ENCODE data around the gene VWA7.
"Not testable (repeated sequence)": the region's sequence is repeated elsewhere in the genome, so short reads cannot be mapped to it uniquely, and the experiment has no call there.

VWA7 gene, protein sequence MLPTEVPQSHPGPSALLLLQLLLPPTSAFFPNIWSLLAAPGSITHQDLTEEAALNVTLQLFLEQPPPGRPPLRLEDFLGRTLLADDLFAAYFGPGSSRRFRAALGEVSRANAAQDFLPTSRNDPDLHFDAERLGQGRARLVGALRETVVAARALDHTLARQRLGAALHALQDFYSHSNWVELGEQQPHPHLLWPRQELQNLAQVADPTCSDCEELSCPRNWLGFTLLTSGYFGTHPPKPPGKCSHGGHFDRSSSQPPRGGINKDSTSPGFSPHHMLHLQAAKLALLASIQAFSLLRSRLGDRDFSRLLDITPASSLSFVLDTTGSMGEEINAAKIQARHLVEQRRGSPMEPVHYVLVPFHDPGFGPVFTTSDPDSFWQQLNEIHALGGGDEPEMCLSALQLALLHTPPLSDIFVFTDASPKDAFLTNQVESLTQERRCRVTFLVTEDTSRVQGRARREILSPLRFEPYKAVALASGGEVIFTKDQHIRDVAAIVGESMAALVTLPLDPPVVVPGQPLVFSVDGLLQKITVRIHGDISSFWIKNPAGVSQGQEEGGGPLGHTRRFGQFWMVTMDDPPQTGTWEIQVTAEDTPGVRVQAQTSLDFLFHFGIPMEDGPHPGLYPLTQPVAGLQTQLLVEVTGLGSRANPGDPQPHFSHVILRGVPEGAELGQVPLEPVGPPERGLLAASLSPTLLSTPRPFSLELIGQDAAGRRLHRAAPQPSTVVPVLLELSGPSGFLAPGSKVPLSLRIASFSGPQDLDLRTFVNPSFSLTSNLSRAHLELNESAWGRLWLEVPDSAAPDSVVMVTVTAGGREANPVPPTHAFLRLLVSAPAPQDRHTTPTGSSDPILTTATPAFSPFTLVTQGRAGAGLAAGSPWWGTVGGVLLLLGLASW

DNA sequence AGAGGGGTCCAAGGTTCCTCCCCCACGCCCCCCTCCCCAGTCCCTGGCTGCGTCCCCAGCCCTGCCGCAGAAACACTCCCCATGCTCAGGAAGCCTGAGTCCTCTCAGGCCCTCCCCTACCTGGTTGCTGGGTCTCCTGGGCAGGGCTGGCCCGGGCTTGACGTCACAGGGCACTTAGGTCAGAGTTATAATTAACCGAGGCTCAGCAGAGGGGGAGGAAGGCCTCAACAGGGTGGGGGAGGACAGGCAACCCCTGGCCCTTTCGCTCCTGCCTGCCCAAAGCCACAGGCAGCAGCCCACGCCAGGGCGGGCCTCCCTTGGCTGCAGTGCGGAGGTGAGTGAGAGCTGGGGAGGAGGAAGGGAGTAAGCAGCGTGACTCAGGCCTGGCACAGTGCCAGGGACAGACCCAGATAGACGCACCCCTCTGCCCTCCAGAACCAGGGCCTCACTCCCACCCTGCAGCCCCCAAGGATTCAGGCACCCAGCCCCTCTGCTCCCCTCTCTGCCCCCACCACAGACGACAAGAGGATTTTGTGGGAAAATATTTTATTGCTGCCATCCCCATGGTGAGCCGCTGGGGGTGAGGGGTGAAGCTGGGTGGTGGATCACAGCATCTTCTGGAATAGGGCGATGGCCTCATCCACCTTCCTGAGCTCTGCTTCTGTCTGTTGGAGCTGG is at the start of gene VWA7:
Gene VWA7 (minus strand): TSS at position 340 of the 678 bp plus-strand sequence. CDS start 549 bp downstream, outside the sequence.
- peak; percentile 39 to 56 for DNase-seq (ENCODE audit: extremely low read depth in 1 of 2, low read depth in 1 of 2)

DNA sequence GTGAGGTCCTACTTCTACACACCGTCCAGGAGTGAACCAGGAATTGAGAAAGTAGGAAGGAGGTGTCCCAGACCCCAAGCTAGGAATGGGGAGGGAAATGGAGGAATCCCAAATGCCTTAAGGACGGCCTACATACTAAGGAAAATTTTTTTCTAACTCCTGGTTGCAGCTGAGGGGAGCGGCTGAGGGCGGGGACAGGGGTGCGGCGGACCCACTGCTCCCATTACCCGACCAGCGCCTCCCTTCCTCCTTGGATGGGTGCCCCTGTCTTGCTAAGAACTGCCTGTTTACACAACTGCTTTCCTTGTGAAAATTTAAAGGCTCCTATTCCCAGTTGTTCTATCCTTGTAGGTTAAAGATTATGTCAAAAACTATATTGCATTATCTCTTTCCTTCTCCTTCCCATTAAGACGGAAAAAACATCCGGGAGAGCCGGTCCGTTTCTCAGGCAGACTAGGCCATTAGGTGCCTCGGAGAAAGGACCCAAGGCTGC is 49.7 kb upstream of the VWA7 start:
- DNase-seq (ENCODE audit: extremely low read depth in 1 of 2, low read depth in 1 of 2) = no peak

DNA sequence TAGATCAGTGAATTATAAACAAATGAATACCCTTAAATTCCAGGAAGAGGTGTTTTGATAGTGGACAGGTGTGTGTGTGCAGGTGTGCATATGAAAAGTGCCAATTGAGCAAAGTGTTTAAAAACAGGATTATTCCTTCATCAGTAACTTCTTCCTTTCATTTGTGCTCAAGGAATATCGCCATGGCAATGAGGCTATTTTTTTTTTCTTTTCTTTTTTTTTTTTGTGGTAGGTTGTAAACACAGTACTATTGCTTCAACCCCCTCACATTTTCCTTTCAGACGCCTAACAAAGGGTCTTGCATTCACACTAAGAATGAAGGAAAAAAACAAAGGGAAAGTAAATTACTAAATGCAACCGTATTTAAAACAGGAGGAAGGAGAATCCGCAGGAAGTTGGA is 48.4 kb upstream of the VWA7 start:
- no peak for DNase-seq (ENCODE audit: extremely low read depth in 1 of 2, low read depth in 1 of 2)

DNA sequence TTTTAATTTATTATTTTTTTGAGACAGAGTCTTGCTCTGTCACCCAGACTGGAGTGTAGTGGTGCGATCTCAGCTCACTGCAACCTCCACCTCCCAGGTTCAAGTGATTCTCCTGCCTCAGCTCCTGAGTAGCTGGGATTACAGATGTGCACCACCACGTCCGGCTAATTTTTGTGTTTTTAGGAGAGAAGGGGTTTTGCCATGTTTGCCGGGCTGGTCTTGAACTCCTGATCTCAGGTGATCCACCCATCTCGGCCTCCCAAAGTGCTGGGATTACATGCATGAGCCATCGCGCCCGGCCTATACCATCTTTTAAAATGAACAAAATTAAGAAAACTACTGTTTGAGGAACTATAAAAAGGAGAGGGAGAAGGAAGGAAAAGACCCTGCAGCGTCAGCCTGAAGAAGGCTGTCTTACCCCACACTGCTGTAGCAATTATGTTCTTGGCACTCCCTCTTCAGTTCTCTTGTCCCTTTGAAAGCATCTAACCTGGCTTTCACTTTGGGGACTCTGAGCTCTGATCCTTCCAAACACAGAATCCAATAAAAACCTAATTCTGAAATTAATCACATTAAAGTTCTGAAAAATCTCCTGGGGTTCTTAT is 46.6 kb upstream of the VWA7 start:
- not testable (repeated sequence) for DNase-seq (ENCODE audit: extremely low read depth in 1 of 2, low read depth in 1 of 2)

DNA sequence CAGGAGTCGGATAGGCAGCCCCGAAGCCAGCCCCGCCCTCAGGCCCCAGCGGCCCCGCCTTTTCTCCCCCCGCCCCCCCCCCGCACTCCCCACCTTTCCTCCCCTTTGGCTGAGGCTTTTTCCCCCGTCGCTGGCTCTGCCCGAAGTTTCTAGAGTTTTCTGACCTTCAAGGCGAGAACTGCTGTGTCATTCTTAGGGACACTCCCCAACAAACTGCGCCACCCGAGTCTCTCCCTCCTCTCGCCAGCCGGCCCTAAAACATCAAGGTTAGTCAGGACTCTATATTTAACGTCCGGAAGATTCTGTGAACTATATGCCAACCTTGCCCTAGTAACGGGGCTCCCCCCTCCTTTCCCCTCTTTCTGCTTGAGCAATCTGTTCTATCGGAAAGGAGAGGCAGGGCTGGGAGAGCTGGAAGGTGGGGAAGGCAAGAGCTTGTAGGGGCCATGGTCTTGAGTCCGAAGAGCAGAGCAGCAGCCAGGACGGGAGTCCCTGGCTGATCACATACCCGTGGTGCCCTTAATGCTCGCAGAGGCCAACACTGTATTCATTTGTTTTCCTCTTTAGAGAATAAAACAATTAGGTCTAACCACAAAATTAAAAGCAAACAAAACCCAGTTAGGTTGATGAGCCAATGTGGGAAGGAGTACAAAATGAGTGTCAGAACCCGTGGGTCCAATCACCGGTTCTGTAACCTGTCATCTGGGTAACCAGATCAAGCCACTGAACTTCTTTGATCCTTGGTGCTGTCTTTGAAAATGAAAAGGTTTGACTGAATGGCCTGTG is 45.1 kb upstream of the VWA7 start:
- no peak for DNase-seq (ENCODE audit: extremely low read depth in 1 of 2, low read depth in 1 of 2)

DNA sequence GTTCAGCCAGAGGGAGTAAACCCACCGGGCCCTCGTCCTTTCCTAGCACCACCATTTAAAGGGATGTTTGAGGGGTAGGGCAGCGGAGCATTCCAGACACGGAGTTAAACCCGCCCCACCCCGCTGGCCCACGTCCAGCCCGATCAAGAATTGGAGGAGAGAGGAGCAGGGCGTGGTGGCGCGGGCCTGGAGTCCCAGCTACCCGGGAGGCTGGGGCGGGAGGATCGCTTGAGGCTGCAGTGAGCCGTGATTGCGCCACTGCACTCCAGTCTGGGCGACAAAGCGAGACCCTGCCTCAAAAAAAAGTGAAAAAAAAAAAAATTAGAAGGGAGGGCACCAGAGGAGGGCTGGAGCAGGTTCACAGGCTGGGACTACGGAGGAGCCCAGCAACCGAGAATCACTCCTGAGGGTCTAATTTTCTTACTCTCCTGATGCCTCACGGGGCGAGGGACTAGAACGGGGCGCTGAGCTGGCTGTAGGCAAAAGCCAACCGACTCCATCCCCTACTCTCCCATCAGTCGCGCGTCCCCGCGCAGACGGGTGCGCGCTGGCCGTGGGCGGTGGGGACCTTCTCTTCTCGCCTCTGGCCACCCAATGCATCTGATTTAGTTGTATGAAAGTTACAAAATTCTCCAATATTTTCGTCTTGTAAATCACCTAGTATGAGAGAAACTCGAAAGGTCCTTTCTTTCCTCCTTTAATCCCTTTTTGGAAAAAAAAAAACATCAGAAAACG is 44.3 kb upstream of the VWA7 start:
- no peak for DNase-seq (ENCODE audit: extremely low read depth in 1 of 2, low read depth in 1 of 2)

DNA sequence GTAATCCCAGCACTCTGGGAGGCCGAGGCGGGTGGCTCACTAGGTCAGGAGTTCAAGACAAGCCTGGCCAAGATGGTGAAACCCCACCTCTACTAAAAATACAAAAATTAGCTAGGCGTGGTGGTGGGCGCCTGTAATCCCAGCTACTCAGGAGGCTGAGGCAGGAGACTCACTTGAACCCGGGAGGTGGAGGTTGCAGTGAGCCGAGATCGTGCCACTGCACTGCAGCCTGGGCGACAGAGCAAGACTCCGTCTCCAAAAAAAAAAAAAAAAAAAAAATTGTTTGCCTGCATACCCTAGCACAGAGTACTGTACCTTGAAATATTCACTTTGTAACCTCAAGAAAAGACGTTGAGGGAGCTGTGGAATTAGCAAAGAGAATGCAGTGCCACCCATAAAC is 43.3 kb upstream of the VWA7 start:
- DNase-seq (ENCODE audit: extremely low read depth in 1 of 2, low read depth in 1 of 2) = not testable (repeated sequence)

DNA sequence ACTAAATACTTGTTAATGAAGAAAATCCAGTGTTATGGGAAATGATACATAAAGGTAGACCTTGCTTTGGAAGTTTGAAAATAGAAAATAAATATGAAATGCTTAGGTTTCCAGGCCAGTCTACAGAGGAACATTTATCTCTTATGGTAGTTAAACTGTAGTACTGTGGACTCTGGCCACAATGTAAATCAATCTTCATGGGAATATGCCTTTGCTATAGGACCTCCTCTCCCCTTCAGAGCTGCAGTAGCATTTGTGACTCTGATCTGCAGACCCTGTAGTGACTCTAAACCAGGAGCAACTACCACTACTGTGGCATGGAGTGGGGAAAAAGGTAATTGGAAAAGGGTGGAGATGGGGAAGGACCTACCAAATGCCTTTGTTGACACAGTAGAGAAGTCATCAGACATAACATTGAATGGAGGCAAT is 42.8 kb upstream of the VWA7 start:
- no peak for DNase-seq (ENCODE audit: extremely low read depth in 1 of 2, low read depth in 1 of 2)

DNA sequence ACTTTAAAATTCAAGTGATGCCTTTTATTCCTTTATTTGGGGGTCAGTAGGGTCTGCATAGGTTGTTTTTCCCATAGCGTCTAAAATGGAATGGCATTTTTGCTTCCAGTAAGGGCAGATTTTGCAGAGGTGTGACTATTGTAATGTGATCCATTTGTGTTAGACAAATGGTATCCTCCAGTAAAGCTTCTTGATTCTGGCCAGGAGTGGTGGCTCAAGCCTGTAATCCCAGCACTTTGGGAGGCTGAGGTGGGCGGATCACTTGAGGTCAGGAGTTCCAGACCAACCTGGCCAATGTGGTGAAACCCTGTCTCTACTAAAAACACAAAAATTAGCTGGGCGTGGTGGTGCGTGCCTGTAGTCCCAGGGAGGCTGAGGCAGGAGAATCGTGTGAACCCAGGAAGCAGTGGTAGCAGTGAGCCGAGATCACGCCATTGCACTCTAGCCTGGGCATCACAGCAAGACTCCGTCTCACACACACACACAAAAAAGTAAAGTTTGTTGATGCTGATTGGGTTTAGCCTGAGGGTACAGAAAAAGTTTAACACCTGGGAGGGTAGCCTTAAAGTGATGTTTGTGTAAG is 40.9 kb upstream of the VWA7 start:
- DNase-seq (ENCODE audit: extremely low read depth in 1 of 2, low read depth in 1 of 2) = not testable (repeated sequence)

DNA sequence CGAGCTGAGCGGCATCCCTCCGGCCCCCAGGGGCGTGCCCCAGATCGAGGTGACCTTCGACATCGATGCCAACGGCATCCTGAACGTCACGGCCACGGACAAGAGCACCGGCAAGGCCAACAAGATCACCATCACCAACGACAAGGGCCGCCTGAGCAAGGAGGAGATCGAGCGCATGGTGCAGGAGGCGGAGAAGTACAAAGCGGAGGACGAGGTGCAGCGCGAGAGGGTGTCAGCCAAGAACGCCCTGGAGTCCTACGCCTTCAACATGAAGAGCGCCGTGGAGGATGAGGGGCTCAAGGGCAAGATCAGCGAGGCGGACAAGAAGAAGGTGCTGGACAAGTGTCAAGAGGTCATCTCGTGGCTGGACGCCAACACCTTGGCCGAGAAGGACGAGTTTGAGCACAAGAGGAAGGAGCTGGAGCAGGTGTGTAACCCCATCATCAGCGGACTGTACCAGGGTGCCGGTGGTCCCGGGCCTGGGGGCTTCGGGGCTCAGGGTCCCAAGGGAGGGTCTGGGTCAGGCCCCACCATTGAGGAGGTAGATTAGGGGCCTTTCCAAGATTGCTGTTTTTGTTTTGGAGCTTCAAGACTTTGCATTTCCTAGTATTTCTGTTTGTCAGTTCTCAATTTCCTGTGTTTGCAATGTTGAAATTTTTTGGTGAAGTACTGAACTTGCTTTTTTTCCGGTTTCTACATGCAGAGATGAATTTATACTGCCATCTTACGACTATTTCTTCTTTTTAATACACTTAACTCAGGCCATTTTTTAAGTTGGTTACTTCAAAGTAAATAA is 40.2 kb upstream of the VWA7 start:
- DNase-seq (ENCODE audit: extremely low read depth in 1 of 2, low read depth in 1 of 2) = not testable (repeated sequence)

DNA sequence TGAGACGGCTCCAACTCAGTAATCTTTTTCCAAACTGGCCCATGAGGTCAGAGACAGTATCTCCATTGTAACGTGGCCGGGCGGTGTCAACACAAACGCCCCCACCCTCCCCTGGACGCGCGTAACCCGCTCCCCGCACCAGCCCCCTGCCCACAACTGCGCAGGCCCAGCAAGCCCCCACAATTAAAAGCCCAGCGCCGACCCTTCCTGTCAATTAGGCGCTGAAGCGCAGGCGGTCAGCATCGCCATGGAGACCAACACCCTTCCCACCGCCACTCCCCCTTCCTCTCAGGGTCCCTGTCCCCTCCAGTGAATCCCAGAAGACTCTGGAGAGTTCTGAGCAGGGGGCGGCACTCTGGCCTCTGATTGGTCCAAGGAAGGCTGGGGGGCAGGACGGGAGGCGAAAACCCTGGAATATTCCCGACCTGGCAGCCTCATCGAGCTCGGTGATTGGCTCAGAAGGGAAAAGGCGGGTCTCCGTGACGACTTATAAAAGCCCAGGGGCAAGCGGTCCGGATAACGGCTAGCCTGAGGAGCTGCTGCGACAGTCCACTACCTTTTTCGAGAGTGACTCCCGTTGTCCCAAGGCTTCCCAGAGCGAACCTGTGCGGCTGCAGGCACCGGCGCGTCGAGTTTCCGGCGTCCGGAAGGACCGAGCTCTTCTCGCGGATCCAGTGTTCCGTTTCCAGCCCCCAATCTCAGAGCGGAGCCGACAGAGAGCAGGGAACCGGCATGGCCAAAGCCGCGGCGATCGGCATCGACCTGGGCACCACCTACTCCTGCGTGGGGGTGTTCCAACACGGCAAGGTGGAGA is 38.1 kb upstream of the VWA7 start, which contains the start of the genes HSPA1A and HSPA1L:
Gene HSPA1A (plus strand): TSS at position 519 of the 814 bp plus-strand sequence. CDS start 214 bp downstream, at position 733.
Gene HSPA1L (minus strand): TSS at position 259 of the 814 bp plus-strand sequence. CDS start 3,311 bp downstream, outside the sequence.
- DNase-seq (ENCODE audit: extremely low read depth in 1 of 2, low read depth in 1 of 2) = no peak

DNA sequence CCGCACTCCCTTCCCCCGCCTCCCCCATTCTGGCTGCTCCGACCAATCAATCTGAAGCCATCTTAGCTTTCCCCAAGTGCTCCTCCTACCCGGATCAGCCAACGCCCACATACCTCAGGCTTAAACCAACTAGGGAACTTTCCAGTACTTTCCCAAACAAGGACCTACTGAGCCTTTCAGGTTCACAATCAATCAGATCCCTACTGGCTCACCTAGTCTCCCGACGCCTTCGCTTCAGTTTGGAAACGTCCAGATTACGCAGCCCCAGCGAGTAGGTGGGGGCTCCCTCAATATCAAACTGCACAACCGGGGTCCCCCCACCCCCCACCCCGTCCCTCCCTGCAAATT is 37.5 kb upstream of the VWA7 start:
- no peak for DNase-seq (ENCODE audit: extremely low read depth in 1 of 2, low read depth in 1 of 2)

DNA sequence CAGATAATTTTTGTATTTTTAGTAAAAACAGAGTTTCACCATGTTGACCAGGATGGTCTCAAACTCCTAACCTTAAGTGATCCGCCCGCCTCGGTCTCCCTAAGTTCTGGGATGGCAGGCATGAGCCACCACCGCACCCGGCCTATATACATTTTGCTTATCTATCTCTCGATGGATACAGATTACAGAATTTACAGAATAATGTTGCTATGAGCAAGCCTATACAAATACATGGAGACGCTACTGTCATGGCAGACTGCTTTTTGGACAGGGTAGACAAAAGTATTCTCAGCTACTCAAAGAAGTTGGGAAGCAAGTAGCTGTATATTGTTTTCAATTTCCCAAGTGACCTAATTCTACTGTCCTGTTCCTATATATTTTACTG is 36.3 kb upstream of the VWA7 start:
- DNase-seq (ENCODE audit: extremely low read depth in 1 of 2, low read depth in 1 of 2) = no peak

DNA sequence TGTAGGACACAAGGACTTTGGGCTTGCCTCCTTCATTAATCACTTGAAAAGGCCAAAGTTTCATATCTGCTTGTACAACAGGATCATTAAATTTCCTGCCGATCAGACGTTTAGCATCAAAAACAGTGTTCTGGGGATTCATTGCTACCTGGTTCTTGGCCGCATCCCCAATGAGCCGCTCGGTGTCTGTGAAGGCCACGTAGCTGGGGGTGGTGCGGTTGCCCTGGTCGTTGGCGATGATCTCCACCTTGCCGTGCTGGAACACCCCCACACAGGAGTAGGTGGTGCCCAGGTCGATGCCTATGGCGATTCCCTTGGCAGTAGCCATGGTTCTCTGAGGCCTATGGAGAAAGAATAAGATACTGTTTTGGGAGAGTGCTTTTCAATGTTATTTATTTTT is 34.5 kb upstream of the VWA7 start:
- DNase-seq (ENCODE audit: extremely low read depth in 1 of 2, low read depth in 1 of 2) = no peak

DNA sequence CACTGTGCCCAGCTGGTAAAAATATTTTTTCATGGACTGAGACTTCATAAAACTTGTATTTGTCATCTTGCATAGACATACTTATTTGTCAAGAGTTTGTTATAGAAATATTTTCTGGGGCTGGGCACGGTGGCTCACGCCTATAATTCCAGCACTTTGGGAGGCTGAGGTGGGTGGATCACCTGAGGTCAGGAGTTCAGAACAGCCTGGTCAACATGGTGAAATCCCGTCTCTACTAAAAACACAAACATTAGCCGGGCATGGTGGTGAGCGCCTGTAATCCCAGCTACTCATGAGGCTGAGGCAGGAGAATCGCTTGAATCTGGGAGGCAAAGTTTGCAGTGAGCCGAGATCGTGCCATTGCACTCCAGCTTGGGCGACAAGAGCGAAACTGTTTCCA is 31.5 kb upstream of the VWA7 start:
- not testable (repeated sequence) for DNase-seq (ENCODE audit: extremely low read depth in 1 of 2, low read depth in 1 of 2)

DNA sequence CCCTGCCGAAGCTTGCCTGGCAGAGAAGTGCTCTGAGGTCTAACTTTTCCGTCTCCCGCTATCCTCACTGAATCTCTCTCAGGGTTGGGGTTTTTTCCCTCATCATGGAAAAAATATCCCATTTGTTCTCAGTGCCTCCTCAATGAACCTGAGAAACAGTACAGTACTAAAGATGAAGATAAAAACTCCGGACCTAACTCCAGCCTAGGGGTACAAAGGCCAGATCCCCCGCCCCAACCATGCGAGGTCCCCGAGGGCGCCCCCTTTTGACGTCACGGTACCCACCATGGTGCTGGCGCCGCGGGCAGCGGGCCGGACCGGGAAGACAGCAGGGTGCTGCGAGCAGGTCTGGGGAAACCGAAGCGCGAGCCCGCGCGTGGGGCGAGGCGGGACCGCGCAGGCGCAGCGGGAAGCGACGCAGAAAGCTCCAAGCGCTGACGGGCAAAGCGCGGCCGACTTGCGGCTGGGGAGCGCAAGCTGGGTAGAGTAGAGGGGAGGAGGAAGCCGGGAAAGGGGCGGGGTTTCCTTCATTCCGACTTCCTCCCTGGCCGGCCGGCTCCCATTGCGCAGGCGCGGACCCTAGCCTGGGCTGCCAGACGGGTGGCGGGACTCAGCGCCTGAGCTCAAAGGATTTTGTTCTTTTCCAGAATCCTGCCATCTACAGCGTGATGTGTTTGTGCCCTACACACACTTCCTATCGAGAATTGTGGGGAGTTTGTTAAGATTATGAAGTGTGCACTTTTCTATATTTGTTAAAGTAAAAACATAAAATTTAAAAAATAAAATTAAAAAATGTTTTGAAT is 29.5 kb upstream of the VWA7 start, which contains the start of gene LSM2:
Gene LSM2 (minus strand): TSS at position 497 of the 803 bp plus-strand sequence. CDS start 209 bp downstream, at position 288.
- peak; percentile 90 to 92 for DNase-seq (ENCODE audit: extremely low read depth in 1 of 2, low read depth in 1 of 2)

Measured in activated CD8-positive, alpha-beta memory T cell treated with anti-CD3 and anti-CD28 coated beads for 1 hour (primary cell).